GM21367 (cell line): ENCODE measurements around the gene LDHD.

Experiments used
- ATAC-seq: cut with Tn5 transposase; IDR thresholded peaks from one replicate; pipeline ENCODE4 v1.9.1; 2021; ENCODE audit not compliant: unreplicated experiment

LDHD gene

GRCh38 chr16:75083813-75084212, 32.8 kb downstream of the LDHD start:
- ATAC-seq, result no peak

GRCh38 chr16:75081179-75081859, 35.3 kb downstream of the LDHD start:
- ATAC-seq, result no peak

DNA sequence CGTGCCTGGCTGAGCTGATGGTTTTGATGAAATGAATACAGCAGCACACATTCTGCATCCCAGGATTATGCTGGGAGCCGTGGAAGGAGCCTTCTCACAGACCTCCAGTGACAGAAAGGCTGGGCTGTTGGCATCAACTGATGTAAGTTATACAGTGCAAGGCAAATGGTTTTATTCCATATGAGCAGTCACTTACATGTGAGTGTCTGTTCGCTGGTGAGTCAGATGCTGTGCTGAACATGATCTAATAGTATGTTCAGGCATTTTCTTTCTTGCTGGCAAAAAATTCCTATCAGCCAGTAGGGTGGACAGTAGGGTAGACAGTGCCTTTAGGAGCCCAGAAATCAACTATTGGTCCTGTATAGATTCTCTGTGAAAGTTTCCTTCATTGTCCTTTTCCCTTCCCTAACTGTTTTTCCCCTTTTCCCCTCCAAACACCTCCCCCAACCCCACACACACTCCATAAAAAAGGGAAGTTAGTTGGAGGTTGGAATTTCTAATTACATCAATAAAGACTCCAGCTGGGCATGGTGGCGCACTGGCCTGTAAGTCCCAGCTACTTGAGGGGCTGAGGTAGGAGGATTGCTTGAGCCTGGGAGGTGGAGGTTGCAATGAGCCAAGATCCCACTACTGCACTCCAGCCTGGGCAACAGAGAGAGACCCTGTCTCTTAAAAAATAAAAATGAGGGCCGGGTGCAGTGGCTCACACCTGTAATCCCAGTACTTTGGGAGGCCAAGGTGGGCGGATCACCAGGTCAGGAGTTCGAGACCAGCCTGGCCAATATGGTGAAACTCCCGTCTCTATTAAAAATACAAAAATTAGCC, 36.2 kb downstream of the LDHD start:
- no peak for ATAC-seq

GRCh38 chr16:75079346-75079926, 37.1 kb downstream of the LDHD start:
- ATAC-seq, result no peak

DNA sequence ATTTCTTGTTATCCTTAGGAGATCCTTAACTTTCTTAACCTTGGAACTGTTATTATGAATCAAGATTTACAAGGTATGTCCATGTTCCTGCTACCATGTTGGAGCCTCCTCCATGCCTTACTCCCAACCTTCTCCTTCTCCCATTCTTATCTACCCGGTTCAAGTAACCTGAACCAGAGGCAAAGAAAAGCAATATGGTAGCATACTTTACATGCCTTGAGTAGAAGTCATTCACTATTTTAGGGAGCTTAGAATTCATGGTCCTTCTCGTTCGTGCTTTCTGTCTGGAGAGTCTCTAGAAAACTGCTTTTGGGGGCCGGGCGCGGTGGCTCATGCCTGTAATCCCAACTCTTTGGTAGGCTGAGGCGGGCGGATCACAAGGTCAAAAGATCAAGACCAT, 37.7 kb downstream of the LDHD start:
- ATAC-seq, result no peak

GRCh38 chr16:75075688-75076268, 40.8 kb downstream of the LDHD start:
- ATAC-seq, result peak; percentile 4

DNA sequence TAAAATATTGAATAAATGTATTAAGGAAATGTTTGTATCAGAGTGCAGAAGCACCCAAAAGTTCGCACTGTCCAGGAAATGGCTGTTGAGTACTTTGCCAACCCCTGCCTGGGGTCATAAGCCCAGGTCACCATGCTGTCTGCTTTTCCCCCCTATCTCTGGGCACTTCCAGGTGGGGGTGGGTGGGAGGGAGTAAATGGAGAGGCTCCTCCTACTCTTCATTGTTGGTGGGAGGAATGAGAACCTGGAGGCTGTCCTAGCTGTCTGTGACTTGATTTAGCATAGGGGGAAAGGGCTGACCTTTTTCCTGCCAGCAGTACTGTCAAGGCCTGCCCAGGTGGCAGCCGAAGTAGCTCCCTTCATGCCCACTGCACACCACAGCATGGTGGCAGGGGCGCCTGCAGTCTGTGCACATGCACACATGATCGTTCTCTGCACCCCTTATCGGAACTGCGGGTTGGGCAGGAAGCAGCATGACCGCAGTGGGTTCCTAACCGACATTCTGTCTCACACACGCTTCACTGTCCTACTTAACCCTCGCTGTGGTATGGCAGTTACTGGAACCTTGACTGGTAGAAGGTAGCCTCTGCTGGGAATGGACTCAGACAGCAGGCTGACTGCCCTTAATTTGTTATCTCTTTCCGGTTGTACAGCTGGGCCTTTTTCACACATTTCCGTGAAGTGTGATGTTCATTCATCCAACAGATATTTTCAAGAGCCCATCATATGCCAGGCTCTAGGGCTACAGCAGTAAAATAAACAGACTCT, 41.5 kb downstream of the LDHD start:
- peak; percentile 94 for ATAC-seq

- no peak for ATAC-seq
Observed at GRCh38 chr16:75074304-75074793, 42.2 kb downstream of the LDHD start.

DNA sequence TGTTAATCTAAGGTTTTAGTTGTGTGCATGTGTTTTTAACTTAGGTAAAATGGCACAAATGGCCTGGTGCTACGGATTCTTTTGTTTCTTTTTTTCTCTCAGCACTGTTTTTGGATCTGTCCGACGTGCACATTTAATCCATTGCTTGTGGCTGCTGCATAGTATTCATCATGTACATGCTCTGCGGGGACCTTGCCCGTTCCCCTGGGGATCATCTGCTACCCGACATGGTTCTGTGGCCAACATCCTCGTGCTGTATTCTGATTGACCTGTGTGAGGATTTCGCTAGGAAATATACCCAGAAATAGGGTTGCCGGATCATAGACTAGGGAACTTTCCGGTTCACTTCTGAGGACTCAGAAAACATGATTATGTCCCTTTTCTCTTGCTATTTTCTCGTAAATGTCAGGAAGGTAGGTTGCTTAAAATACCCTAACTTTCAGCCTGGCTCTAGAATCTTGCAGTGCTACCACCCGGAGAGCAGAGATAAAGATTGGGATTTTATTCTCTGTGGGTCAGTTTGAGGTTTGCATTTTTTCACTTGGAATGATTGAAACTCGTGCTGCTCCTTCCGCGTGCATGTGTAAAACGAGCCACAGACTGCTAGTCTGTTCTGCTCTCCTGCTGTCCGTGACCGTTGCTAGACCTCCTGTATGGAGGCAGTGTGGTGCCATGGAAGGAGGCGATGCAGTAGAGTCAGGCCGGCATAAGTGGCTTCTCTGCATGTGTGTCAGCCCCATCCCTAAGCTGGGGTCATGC, 42.9 kb downstream of the LDHD start:
- no peak for ATAC-seq

DNA sequence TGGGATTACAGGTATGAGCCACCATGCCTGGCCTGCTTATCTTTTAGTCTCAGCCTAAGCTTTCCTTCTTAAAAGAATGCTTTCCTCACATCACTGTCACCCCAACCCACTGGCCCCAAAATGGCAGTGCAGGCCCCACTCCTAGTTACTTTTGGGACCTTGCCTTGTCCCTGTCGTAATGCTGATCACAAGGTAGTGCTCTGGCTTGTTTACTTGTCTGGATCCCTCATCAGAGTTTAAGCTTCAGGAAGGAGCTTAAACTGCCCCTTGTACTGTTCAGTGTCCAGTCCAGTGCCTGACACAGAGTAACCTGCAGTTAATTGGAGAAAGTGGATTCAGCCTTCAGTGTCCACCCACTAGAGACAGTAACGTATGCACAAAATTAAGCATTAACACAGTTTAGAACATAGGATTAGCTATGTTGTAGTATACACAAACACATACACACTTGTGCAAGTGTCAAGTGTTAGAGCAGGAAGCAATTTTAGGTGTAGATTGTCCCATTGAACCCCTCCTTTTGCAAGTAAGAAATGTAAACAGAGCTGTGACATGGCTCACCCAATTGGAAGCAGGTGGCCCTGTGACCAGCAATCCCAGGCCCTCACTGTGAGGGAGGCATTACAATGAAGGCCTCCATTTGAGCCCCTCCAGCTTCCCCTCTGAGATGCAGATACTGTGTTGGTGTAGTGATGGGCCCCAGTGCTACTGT, 44.2 kb downstream of the LDHD start:
- ATAC-seq, result no peak

DNA sequence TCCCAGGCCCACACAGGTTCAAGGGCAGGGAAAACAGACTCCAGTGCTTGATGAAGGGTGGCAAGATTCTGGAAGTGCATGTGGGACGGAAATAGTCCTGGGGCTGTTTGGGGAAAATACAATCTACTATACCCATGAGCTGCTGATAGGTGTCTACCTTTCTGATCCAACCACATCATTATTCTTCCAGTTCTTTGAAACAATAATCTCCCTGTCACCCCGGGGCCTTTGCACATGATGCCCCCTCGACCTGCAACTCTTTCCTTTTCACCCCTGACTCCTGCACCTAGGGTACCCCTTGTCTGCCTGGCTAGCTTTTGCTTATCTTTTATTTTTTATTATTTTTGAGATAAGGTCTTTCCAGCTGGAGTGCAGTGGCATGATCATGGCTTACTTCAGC, 45.0 kb downstream of the LDHD start:
- ATAC-seq, result no peak

- no peak for ATAC-seq
Observed at GRCh38 chr16:75070012-75070841, 46.4 kb downstream of the LDHD start.

- no peak for ATAC-seq
Observed at GRCh38 chr16:75068085-75069031, 48.2 kb downstream of the LDHD start.

GRCh38 chr16:75066861-75067447, 49.6 kb downstream of the LDHD start:
- ATAC-seq, result no peak

DNA sequence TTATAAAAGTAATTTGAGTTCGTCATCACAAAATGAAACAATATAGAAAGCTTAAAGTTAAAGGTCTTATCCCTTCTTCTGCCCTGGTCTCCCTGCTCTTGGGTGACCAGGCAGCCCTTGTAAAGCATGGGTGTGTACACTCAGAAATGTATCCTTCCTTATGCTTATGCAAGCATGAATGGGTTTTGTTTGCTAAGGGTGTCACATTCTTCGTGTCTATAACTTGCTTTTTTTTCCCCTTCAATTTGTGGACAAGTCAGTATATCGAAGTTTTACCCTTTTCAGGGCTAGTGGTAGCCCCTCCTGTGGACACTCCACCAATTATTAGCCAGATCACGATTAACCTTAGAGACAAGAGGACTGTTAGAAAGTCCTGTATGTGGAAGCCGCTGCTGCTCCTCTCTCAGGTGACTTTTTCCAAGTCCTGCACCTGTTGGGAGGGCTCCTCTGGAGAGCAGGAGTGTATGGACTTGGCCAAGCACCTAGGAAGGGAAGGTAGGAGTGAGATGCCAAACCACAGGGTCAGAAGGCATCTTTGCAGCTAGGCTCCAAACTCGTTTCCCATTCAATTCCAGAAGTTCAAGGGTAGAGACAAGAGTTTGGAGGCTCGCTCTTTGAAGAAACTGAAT, 50.9 kb downstream of the LDHD start:
- no peak for ATAC-seq

- no peak for ATAC-seq
Observed at GRCh38 chr16:75065149-75065505, 51.5 kb downstream of the LDHD start.
